Prostate gland (tissue), 2 donors: Measurements from ENCODE around the gene C1QTNF6.

Experiments
- POLR2A ChIP-seq: fragments of 450-650 bp; IDR thresholded peaks from one replicate; pipeline ENCODE4 v1.6.1; 2016; ENCODE audit warnings: antibody characterized with exemption, mild to moderate bottlenecking
- POLR2AphosphoS5 ChIP-seq: sonication (generic); formaldehyde crosslinking; IDR thresholded peaks from one replicate; pipeline ENCODE4 v1.6.1; 2017; ENCODE audit warnings: antibody characterized with exemption
- TF ChIP-seq, protein P1 (sequence below), 4 experiments: fragments of 200-600 bp in 2 of 4; fragments of 450-650 bp in 2 of 4; sonication (generic) in 2 of 4; IDR thresholded peaks; 1 replicate in 3 of 4; 2 replicates in 1 of 4; pipeline ENCODE4 v1.5.1; 2016 to 2019; ENCODE audit warnings: antibody characterized with exemption in 4 of 4, mild to moderate bottlenecking in 2 of 4, moderate library complexity in 2 of 4

DNA sequence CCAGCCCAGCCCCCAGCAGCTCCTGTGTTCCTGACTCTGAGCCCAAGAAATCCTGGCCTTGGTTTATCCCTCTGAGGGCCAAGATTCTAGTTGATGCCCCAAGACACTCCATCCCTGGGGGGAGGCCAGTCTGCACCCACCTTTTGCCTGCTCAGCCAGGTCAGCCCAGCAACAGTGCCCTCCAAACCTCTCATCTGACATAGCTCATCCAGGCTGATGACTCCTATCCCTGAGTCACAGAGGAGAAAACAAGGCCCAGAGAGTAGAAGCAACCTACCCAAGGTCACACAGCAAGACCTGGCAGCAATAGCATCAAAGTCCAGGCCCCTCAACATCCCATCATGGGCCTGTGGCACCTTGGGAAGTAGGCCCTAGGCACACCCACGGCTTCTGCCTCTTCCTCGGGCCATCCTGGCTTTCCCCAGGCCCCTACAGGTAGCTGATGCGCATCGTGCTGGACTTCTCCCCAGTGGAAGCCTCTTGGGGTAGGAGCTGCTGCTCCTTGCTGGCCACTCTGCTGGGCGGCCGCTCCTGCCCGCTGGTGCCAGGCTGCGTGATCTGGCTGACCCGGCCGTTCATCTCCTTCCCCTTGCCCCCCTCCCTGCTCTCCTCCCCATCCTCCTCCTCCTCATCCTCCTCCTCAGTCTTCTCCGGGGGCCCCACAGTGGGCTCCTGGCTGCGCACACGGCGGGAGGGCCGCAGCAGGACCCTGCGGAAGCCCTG is 18.2 kb upstream of the C1QTNF6 start:
- TF ChIP-seq, protein P1, sequence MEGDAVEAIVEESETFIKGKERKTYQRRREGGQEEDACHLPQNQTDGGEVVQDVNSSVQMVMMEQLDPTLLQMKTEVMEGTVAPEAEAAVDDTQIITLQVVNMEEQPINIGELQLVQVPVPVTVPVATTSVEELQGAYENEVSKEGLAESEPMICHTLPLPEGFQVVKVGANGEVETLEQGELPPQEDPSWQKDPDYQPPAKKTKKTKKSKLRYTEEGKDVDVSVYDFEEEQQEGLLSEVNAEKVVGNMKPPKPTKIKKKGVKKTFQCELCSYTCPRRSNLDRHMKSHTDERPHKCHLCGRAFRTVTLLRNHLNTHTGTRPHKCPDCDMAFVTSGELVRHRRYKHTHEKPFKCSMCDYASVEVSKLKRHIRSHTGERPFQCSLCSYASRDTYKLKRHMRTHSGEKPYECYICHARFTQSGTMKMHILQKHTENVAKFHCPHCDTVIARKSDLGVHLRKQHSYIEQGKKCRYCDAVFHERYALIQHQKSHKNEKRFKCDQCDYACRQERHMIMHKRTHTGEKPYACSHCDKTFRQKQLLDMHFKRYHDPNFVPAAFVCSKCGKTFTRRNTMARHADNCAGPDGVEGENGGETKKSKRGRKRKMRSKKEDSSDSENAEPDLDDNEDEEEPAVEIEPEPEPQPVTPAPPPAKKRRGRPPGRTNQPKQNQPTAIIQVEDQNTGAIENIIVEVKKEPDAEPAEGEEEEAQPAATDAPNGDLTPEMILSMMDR (IDR thresholded peaks at IDR 0.05): no peak
- TF ChIP-seq POLR2A (no peak), POLR2AphosphoS5 (no peak)
